WI38 (cell line): ENCODE data around the gene FDXR.

ENCODE experiments used
- H3K4me3 ChIP-seq: 2 replicates; pipeline ENCODE4 v1.5.1; 2011; ENCODE audit warnings: low read depth, mild to moderate bottlenecking, control low read depth, low read length
- CTCF ChIP-seq: IDR thresholded peaks from 2 replicates; pipeline ENCODE4 v1.5.1; 2012; ENCODE audit warnings: low read depth, mild to moderate bottlenecking, control low read depth, low read length

FDXR gene

GRCh38 chr17:74822335-74822938 lies 50.4 kb downstream of the FDXR start:
- no peak for TF ChIP-seq CTCF
- no peak overlapping the region for H3K4me3 ChIP-seq

GRCh38 chr17:74821655-74822334 lies 51.0 kb downstream of the FDXR start:
- no peak overlapping the region for H3K4me3 ChIP-seq
- no peak for TF ChIP-seq CTCF

GRCh38 chr17:74819801-74820436 lies 52.9 kb downstream of the FDXR start:
- TF ChIP-seq CTCF: no peak
- no peak overlapping the region for H3K4me3 ChIP-seq

- no peak overlapping the region for H3K4me3 ChIP-seq
- no peak for TF ChIP-seq CTCF
Observed at GRCh38 chr17:74818291-74818938, 54.4 kb downstream of the FDXR start.

- H3K4me3 ChIP-seq: no peak overlapping the region
- no peak for TF ChIP-seq CTCF
Observed at GRCh38 chr17:74816905-74817620, 55.7 kb downstream of the FDXR start.

GRCh38 chr17:74815550-74816370 lies 57.0 kb downstream of the FDXR start:
- peak; percentile 13; the same call in 1 of the 2 replicates for TF ChIP-seq CTCF
- H3K4me3 ChIP-seq: no peak overlapping the region
